ENCODE results near the gene GPS2.

- TF ChIP-seq CTCF (conservative IDR thresholded peaks at IDR 0.05 in 1 of 2, IDR thresholded peaks at IDR 0.05 in 1 of 2; ENCODE audit: low read depth in 1 of 2, low read length in 2 of 2) (no peak), EZH2 (IDR thresholded peaks at IDR 0.05; ENCODE audit: low read length, missing control alignments) (peak; percentile 74)
Measured at GRCh38 chr17:7281953-7282751, 33.0 kb downstream of the GPS2 start.
